Vagina (tissue), 2 donors: ENCODE results near the gene MRTO4.

ENCODE experiments used
- CTCF ChIP-seq, 3 experiments: fragments of 450-650 bp in 2 of 3; fragments of 200-600 bp in 1 of 3; sonication (generic) in 1 of 3; IDR thresholded peaks; one replicate each; pipeline ENCODE4 v1.5.1; 2017 to 2019; ENCODE audit warnings: antibody characterized with exemption in 3 of 3, mild to moderate bottlenecking in 2 of 3, moderate library complexity in 2 of 3
- POLR2A ChIP-seq, 2 donors: fragments of 450-650 bp; IDR thresholded peaks; one replicate each; pipeline ENCODE4 v1.6.1; 2017; ENCODE audit warnings: antibody characterized with exemption in 2 of 2, mild to moderate bottlenecking in 2 of 2, moderate library complexity in 2 of 2
- POLR2AphosphoS5 ChIP-seq, 2 donors: sonication (generic); formaldehyde crosslinking; IDR thresholded peaks; one replicate each; pipeline ENCODE4 v1.9.0; 2017; ENCODE audit warnings: antibody characterized with exemption in 2 of 2, mild to moderate bottlenecking in 2 of 2, low read depth in 1 of 2; ENCODE audit not compliant: insufficient read depth in 1 of 2

GRCh38 chr1:19220991-19221390 lies 30.6 kb upstream of the MRTO4 start:
- TF ChIP-seq CTCF (IDR thresholded peaks at IDR 0.05) (no peak), POLR2A (IDR thresholded peaks at IDR 0.05) (no peak), POLR2AphosphoS5 (IDR thresholded peaks at IDR 0.05; ENCODE audit: insufficient read depth in 1 of 2, low read depth in 1 of 2) (no peak)
